Trophoblast cell (in vitro differentiated cells and primary cell): ENCODE data around the gene KCNAB1.
A peak's percentile ranks its signal among the peaks of the same experiment; 100 is the strongest.

Experiments
- DNase-seq, 2 donors: peaks; one replicate each; pipeline ENCODE4 v3.0.0-alpha.2; 2016
- H2AFZ ChIP-seq: 2 replicates; pipeline ENCODE4 v1.6.1; 2013; ENCODE audit warnings: low read length, moderate library complexity, mild to moderate bottlenecking; ENCODE audit not compliant: insufficient read depth, poor library complexity
- H2AK5ac ChIP-seq: 2 replicates; pipeline ENCODE4 v1.6.1; 2013; ENCODE audit warnings: mild to moderate bottlenecking, low read length
- H2BK120ac ChIP-seq: 2 replicates; pipeline ENCODE4 v1.6.1; 2013; ENCODE audit warnings: low read length, mild to moderate bottlenecking, moderate library complexity; ENCODE audit not compliant: insufficient read depth, poor library complexity
- H2BK12ac ChIP-seq: 2 replicates; pipeline ENCODE4 v1.6.1; 2013; ENCODE audit warnings: mild to moderate bottlenecking, low read length, moderate library complexity
- H2BK5ac ChIP-seq: 2 replicates; pipeline ENCODE4 v1.6.1; 2013; ENCODE audit warnings: low read length, low read depth, moderate library complexity, mild to moderate bottlenecking; ENCODE audit not compliant: poor library complexity
- H3K14ac ChIP-seq: 2 replicates; pipeline ENCODE4 v1.6.1; 2013; ENCODE audit warnings: mild to moderate bottlenecking, low read length
- H3K18ac ChIP-seq: 2 replicates; pipeline ENCODE4 v1.6.1; 2013; ENCODE audit warnings: mild to moderate bottlenecking, low read length
- H3K23ac ChIP-seq: 2 replicates; pipeline ENCODE4 v1.6.1; 2013; ENCODE audit warnings: low read length
- H3K27ac ChIP-seq: 2 replicates; pipeline ENCODE4 v1.5.1; 2013; ENCODE audit warnings: low read depth, mild to moderate bottlenecking, inconsistent platforms, low read length, moderate library complexity
- H3K27me3 ChIP-seq: 2 replicates; pipeline ENCODE4 v1.6.1; 2013; ENCODE audit warnings: inconsistent platforms, mild to moderate bottlenecking, low read length, moderate library complexity; ENCODE audit not compliant: insufficient read depth
- H3K36me3 ChIP-seq, 2 experiments: 1 replicate in 1 of 2; 2 replicates in 1 of 2; pipeline ENCODE4 v1.6.1; 2013; ENCODE audit warnings: low read length in 2 of 2, mild to moderate bottlenecking in 2 of 2, moderate library complexity in 1 of 2; ENCODE audit not compliant: insufficient read depth in 2 of 2, control insufficient read depth in 1 of 2
- H3K4ac ChIP-seq: 2 replicates; pipeline ENCODE4 v1.6.1; 2013; ENCODE audit warnings: low read depth, mild to moderate bottlenecking, low read length, moderate library complexity
- H3K4me1 ChIP-seq, 2 experiments: 1 replicate in 1 of 2; 2 replicates in 1 of 2; pipeline ENCODE4 v1.6.1; 2013; ENCODE audit warnings: low read length in 2 of 2, mild to moderate bottlenecking in 2 of 2, moderate library complexity in 1 of 2; ENCODE audit not compliant: insufficient read depth in 2 of 2, control insufficient read depth in 1 of 2
- H3K4me2 ChIP-seq: 2 replicates; pipeline ENCODE4 v1.6.1; 2013; ENCODE audit warnings: inconsistent platforms, mild to moderate bottlenecking, low read length, moderate library complexity
- H3K4me3 ChIP-seq: 2 replicates; pipeline ENCODE4 v1.5.1; 2013; ENCODE audit warnings: mild to moderate bottlenecking, low read depth, low read length, inconsistent platforms
- H3K79me1 ChIP-seq: one replicate; pipeline ENCODE4 v1.6.1; 2013; ENCODE audit warnings: low read length
- H3K79me2 ChIP-seq: 2 replicates; pipeline ENCODE4 v1.6.1; 2013; ENCODE audit warnings: low read length, mild to moderate bottlenecking; ENCODE audit not compliant: control insufficient read depth, insufficient read depth, poor library complexity
- H3K9ac ChIP-seq: 2 replicates; pipeline ENCODE4 v1.6.1; 2013; ENCODE audit warnings: mild to moderate bottlenecking, low read length
- H3K9me3 ChIP-seq: 2 replicates; pipeline ENCODE4 v1.6.1; 2013; ENCODE audit warnings: low read depth, mild to moderate bottlenecking, control low read depth, inconsistent platforms, low read length; ENCODE audit not compliant: insufficient read depth
- H4K12ac ChIP-seq: 2 replicates; pipeline ENCODE4 v1.6.1; 2013; ENCODE audit warnings: low read depth, mild to moderate bottlenecking, low read length, moderate library complexity
- H4K8ac ChIP-seq: 2 replicates; pipeline ENCODE4 v1.6.1; 2013; ENCODE audit warnings: low read depth, mild to moderate bottlenecking, low read length, moderate library complexity
- H4K91ac ChIP-seq: one replicate; pipeline ENCODE4 v1.6.1; 2013; ENCODE audit warnings: low read depth, mild to moderate bottlenecking, low read length, moderate library complexity
- WGBS: extraction: QIAGEN DNeasy Blood & Tissue Kit; methylation state at CpG from one replicate; pipeline ENCODE4 v1.1.7; 2013; ENCODE audit warnings: missing lambda C conversion rate; ENCODE audit not compliant: insufficient read length, insufficient coverage; ENCODE audit errors: extremely low coverage; 5-methylcytosine and 5-hydroxymethylcytosine counted together

Gene KCNAB1

DNA sequence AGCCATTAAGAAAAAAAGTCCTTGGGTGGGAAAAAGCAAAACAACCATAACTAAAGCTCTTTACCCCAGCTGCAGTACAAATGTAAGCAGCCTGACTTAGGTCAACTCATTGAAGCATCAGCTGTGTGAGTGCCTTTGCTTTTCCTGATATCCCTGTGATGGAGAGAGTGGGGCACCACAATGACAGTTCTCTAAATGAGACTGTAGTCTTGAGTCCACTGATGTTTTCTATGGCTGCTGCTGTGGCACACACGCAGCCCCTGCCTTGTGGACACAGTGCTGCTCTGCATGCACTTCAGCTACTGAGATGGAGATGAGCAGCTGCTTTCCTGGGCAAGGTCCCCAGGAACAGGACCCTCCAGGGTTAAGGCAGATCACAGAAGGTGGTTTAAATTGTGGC, 173.2 kb downstream of the KCNAB1 start:
- Histone ChIP-seq H2BK5ac (no peak overlapping the region), H4K12ac (no peak overlapping the region), H2BK120ac (no peak overlapping the region), H3K9ac (no peak overlapping the region), H3K4me1 (no peaks in the 10 kb centered on the region), H4K8ac (no peak overlapping the region), H3K4me3 (no peak overlapping the region), H3K4me2 (no peak overlapping the region), H3K9me3 (peaks cover 3% of the 10 kb centered on the region), H3K27me3 (peaks cover 24% of the 10 kb centered on the region), H2BK12ac (no peak overlapping the region), H3K79me2 (no peaks in the 10 kb centered on the region), H3K18ac (no peak overlapping the region), H3K4ac (no peak overlapping the region), H3K79me1 (no peaks in the 10 kb centered on the region), H3K27ac (no peak overlapping the region), H2AFZ (no peak overlapping the region), H3K36me3 (no peaks in the 10 kb centered on the region), H3K14ac (no peak overlapping the region), H3K23ac (no peak overlapping the region), H4K91ac (no peak overlapping the region), H2AK5ac (no peak overlapping the region)
- DNase-seq, result no peak
- no CpG with 5 or more reads among the region's 1 CpG for WGBS

- H2BK120ac ChIP-seq, result no peak overlapping the region
- H3K4me2 ChIP-seq, result no peak overlapping the region
- H4K8ac ChIP-seq, result no peak overlapping the region
- no peak overlapping the region for H3K4ac ChIP-seq
- WGBS, result no CpG with 5 or more reads among the region's 8 CpGs
- H3K9ac ChIP-seq, result no peak overlapping the region
- no peak overlapping the region for H3K14ac ChIP-seq
- H3K27ac ChIP-seq, result no peak overlapping the region
- DNase-seq, result no peak
- H3K18ac ChIP-seq, result no peak overlapping the region
- H4K12ac ChIP-seq, result no peak overlapping the region
- H4K91ac ChIP-seq, result no peak overlapping the region
- no peak overlapping the region for H3K23ac ChIP-seq
- no peaks in the 10 kb centered on the region for H3K79me1 ChIP-seq
- no peak overlapping the region for H2AK5ac ChIP-seq
- peaks cover 1% of the 10 kb centered on the region for H3K9me3 ChIP-seq
- H3K36me3 ChIP-seq, result no peaks in the 10 kb centered on the region
- no peak overlapping the region for H2BK12ac ChIP-seq
- H2AFZ ChIP-seq, result no peak overlapping the region
- no peaks in the 10 kb centered on the region for H3K4me1 ChIP-seq
- no peaks in the 10 kb centered on the region for H3K27me3 ChIP-seq
- no peak overlapping the region for H3K4me3 ChIP-seq
- H2BK5ac ChIP-seq, result no peak overlapping the region
- H3K79me2 ChIP-seq, result no peaks in the 10 kb centered on the region
Observed at GRCh38 chr3:156297582-156297981, 177.2 kb downstream of the KCNAB1 start.

DNA sequence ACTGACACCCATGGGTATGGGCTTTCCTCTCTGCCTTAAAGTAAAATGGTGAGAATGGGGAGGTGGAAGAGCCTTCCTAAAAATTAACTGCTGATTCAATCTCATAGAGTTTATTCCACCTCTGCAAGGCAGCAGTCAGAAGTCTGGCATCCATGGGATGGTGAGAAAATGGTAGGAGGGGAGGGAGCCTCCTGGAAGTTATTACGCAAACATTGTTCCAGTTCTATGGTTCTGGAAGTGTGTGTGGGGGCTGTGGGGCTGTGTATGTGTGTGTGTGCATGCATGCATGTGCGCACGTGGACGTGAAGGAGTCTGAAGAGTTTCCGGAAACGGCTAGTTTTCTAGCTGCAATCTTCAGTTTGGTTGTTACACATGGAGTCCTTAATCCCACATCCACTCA, 177.6 kb downstream of the KCNAB1 start:
- Histone ChIP-seq H3K23ac (no peak overlapping the region), H3K36me3 (no peaks in the 10 kb centered on the region), H3K18ac (no peak overlapping the region), H2BK5ac (no peak overlapping the region), H3K9ac (no peak overlapping the region), H2AFZ (no peak overlapping the region), H3K14ac (no peak overlapping the region), H2BK120ac (no peak overlapping the region), H4K8ac (no peak overlapping the region), H4K91ac (no peak overlapping the region), H3K79me2 (no peaks in the 10 kb centered on the region), H3K9me3 (peaks cover 1% of the 10 kb centered on the region), H2AK5ac (no peak overlapping the region), H3K4me3 (no peak overlapping the region), H3K4ac (no peak overlapping the region), H3K27ac (no peak overlapping the region), H2BK12ac (no peak overlapping the region), H3K4me1 (no peaks in the 10 kb centered on the region), H4K12ac (no peak overlapping the region), H3K4me2 (no peak overlapping the region), H3K27me3 (no peaks in the 10 kb centered on the region), H3K79me1 (no peaks in the 10 kb centered on the region)
- WGBS, result no CpG with 5 or more reads among the region's 6 CpGs
- DNase-seq, result no peak

GRCh38 chr3:156298938-156299337, 178.6 kb downstream of the KCNAB1 start:
- H2BK12ac ChIP-seq, result no peak overlapping the region
- H3K4me3 ChIP-seq, result no peak overlapping the region
- no peak overlapping the region for H4K12ac ChIP-seq
- no peak overlapping the region for H3K4ac ChIP-seq
- H4K91ac ChIP-seq, result no peak overlapping the region
- H3K27me3 ChIP-seq, result no peaks in the 10 kb centered on the region
- no peaks in the 10 kb centered on the region for H3K4me1 ChIP-seq
- no peak overlapping the region for H3K9ac ChIP-seq
- no peak overlapping the region for H3K4me2 ChIP-seq
- no peak overlapping the region for H2AK5ac ChIP-seq
- H2AFZ ChIP-seq, result no peak overlapping the region
- no peak overlapping the region for H3K23ac ChIP-seq
- H3K9me3 ChIP-seq, result peaks cover 1% of the 10 kb centered on the region
- WGBS, result no CpG with 5 or more reads among the region's 2 CpGs
- H2BK5ac ChIP-seq, result no peak overlapping the region
- H3K27ac ChIP-seq, result no peak overlapping the region
- peak in 1 of 2 donors; percentile 18 for DNase-seq
- H2BK120ac ChIP-seq, result no peak overlapping the region
- no peaks in the 10 kb centered on the region for H3K79me2 ChIP-seq
- H3K36me3 ChIP-seq, result no peaks in the 10 kb centered on the region
- H3K79me1 ChIP-seq, result no peaks in the 10 kb centered on the region
- no peak overlapping the region for H3K14ac ChIP-seq
- no peak overlapping the region for H4K8ac ChIP-seq
- H3K18ac ChIP-seq, result no peak overlapping the region
